Posterior vena cava (tissue), 2 donors: ENCODE results near the gene AOC2. TPM values are rescaled to one million over a fixed set of nuclear protein-coding genes. Genes with fewer than 3 reads are reported as not detected.
"Not testable (repeated sequence)": the region's sequence is repeated elsewhere in the genome, so short reads cannot be mapped to it uniquely, and the experiment has no call there.

Source experiments
- DNase-seq: peaks from one replicate; pipeline ENCODE4 v3.0.0-alpha.2; 2020; ENCODE audit warnings: low spot score
- intact Hi-C, 2 donors: fragments of 100-400 bp; cut with DNase I; formaldehyde crosslinking; loops; one replicate each; pipeline versions ENCODE4 v1.14.1 to v1.14.2; 2022 to 2023
- total RNA-seq, 2 donors: library from RNA; stranded (reverse); fragmentation: NEBNext Ultra II Directional; extraction: Animal tissue kit (Norgen Biotek cat#: 25700); gene quantifications; one replicate each; pipeline ENCODE4 v1.2.1, GENCODE V29; 2021
- donor health status: DM: yes; HTN: yes; CAD: no.
- donor health status: DM: yes; HTN: yes; CAD: no.

AOC2 gene
- total RNA-seq, 2 donors from 2014 or later: 0.86 to 0.88 TPM

- peak; percentile 2 for DNase-seq
- intact Hi-C loops: not testable (repeated sequence)
Observed at GRCh38 chr17:42873932-42874695, 29.7 kb downstream of the AOC2 start.

- peak; percentile 41 for DNase-seq
- intact Hi-C loops: no loop called here
Observed at GRCh38 chr17:42877037-42877436, 32.7 kb downstream of the AOC2 start.

- intact Hi-C loops: no loop called here
- peak; percentile 42 for DNase-seq
Observed at GRCh38 chr17:42878123-42878880, 33.9 kb downstream of the AOC2 start.

- intact Hi-C loops: no loop called here
Observed at GRCh38 chr17:42878924-42879595, 34.7 kb downstream of the AOC2 start.

GRCh38 chr17:42879596-42879985 lies 35.2 kb downstream of the AOC2 start:
- intact Hi-C loops: no loop called here
- peak; percentile 63 for DNase-seq

More at GRCh38 chr17:42878924-42879595, 34.7 kb downstream of the AOC2 start:
- DNase-seq: peak; percentile 58

GRCh38 chr17:42880776-42881310 lies 36.5 kb downstream of the AOC2 start:
- no peak for DNase-seq
- intact Hi-C loops: no loop called here

GRCh38 chr17:42881706-42882105 lies 37.3 kb downstream of the AOC2 start:
- DNase-seq, intact Hi-C loops: not testable (repeated sequence)

- intact Hi-C loops: no loop called here
- peak; percentile 31 for DNase-seq
Observed at GRCh38 chr17:42882166-42882565, 37.8 kb downstream of the AOC2 start.

- intact Hi-C loops: no loop called here
- peak; percentile 9 for DNase-seq
Observed at GRCh38 chr17:42883802-42884558, 39.6 kb downstream of the AOC2 start.

- intact Hi-C loops: not testable (repeated sequence)
- peak; percentile 22 for DNase-seq
Observed at GRCh38 chr17:42885806-42886205, 41.4 kb downstream of the AOC2 start.

- DNase-seq: peak; percentile 38
- intact Hi-C loops: no loop called here
Observed at GRCh38 chr17:42886283-42887176, 42.1 kb downstream of the AOC2 start.

GRCh38 chr17:42889809-42890208 lies 45.4 kb downstream of the AOC2 start:
- DNase-seq: peak; percentile 60
- intact Hi-C loops: no loop called here

GRCh38 chr17:42891539-42892152 lies 47.3 kb downstream of the AOC2 start:
- intact Hi-C loops: no loop called here
- peak; percentile 90 for DNase-seq

GRCh38 chr17:42893359-42893758 lies 49.0 kb downstream of the AOC2 start:
- intact Hi-C loops: no loop called here
- no peak for DNase-seq

- DNase-seq: peak; percentile 30
- intact Hi-C loops: no loop called here
Observed at GRCh38 chr17:42894283-42895184, 50.2 kb downstream of the AOC2 start.

- DNase-seq: peak; percentile 91
- intact Hi-C loops: no loop called here
Observed at GRCh38 chr17:42895185-42895555, 50.8 kb downstream of the AOC2 start.
